ENCODE results near the gene CCHCR1.

Gene CCHCR1

GRCh38 chr6:31149827-31150447 is 7.7 kb downstream of the CCHCR1 start:
- peaks cover 23 to 33% of the 10 kb centered on the region in 2 experiments for H3K36me3 ChIP-seq (ENCODE audit: control insufficient read depth in 1 of 2, insufficient read depth in 2 of 2, low read length in 2 of 2)
- no peak overlapping the region for H3K9ac ChIP-seq (ENCODE audit: low read length)
- WGBS (ENCODE audit: extremely low coverage, insufficient coverage, insufficient read length), result no CpG with 5 or more reads among the region's 6 CpGs
- no peak overlapping the region for H2AFZ ChIP-seq (ENCODE audit: insufficient read depth, low read length, poor library complexity)
- peak overlapping the region; percentile 39 for H3K4me3 ChIP-seq (ENCODE audit: low read depth, low read length)
- H3K27me3 ChIP-seq (ENCODE audit: insufficient read depth, low read length), result no peaks in the 10 kb centered on the region
- DNase-seq, result no peak
- no peak overlapping the region for H3K14ac ChIP-seq (ENCODE audit: low read length)
- no peak overlapping the region for H2BK12ac ChIP-seq (ENCODE audit: low read length)
- H3K23ac ChIP-seq (ENCODE audit: low read length), result no peak overlapping the region
- no peak overlapping the region for H3K27ac ChIP-seq (ENCODE audit: low read depth, low read length)
- H4K91ac ChIP-seq (ENCODE audit: low read depth, low read length), result no peak overlapping the region
- H4K12ac ChIP-seq (ENCODE audit: low read depth, low read length), result no peak overlapping the region
- H2BK5ac ChIP-seq (ENCODE audit: low read depth, low read length, poor library complexity), result no peak overlapping the region
- H2BK120ac ChIP-seq (ENCODE audit: insufficient read depth, low read length, poor library complexity), result no peak overlapping the region
- H3K4me1 ChIP-seq (ENCODE audit: control insufficient read depth in 1 of 2, insufficient read depth in 2 of 2, low read length in 2 of 2), result no peaks in the 10 kb centered on the region
- no peaks in the 10 kb centered on the region for H3K79me1 ChIP-seq (ENCODE audit: low read length)
- H3K4ac ChIP-seq (ENCODE audit: low read depth, low read length), result no peak overlapping the region
- no peak overlapping the region for H3K4me2 ChIP-seq (ENCODE audit: low read length)
- no peak overlapping the region for H4K8ac ChIP-seq (ENCODE audit: low read depth, low read length)
- H2AK5ac ChIP-seq (ENCODE audit: low read length), result no peak overlapping the region
- H3K18ac ChIP-seq (ENCODE audit: low read length), result no peak overlapping the region
- H3K79me2 ChIP-seq (ENCODE audit: control insufficient read depth, insufficient read depth, low read length, poor library complexity), result no peaks in the 10 kb centered on the region
- peaks cover 5% of the 10 kb centered on the region for H3K9me3 ChIP-seq (ENCODE audit: insufficient read depth, low read depth, low read length)

GRCh38 chr6:31145386-31145785 is 12.2 kb downstream of the CCHCR1 start:
- no peak overlapping the region for H3K9ac ChIP-seq (ENCODE audit: low read length)
- DNase-seq, result no peak
- H3K27ac ChIP-seq (ENCODE audit: low read depth, low read length), result no peak overlapping the region
- no peak overlapping the region for H3K4me2 ChIP-seq (ENCODE audit: low read length)
- no peaks in the 10 kb centered on the region for H3K79me1 ChIP-seq (ENCODE audit: low read length)
- H3K14ac ChIP-seq (ENCODE audit: low read length), result no peak overlapping the region
- H2BK12ac ChIP-seq (ENCODE audit: low read length), result no peak overlapping the region
- no peak overlapping the region for H4K91ac ChIP-seq (ENCODE audit: low read depth, low read length)
- H2BK5ac ChIP-seq (ENCODE audit: low read depth, low read length, poor library complexity), result no peak overlapping the region
- no peaks in the 10 kb centered on the region for H3K4me1 ChIP-seq (ENCODE audit: control insufficient read depth in 1 of 2, insufficient read depth in 2 of 2, low read length in 2 of 2)
- no peaks in the 10 kb centered on the region for H3K79me2 ChIP-seq (ENCODE audit: control insufficient read depth, insufficient read depth, low read length, poor library complexity)
- H2BK120ac ChIP-seq (ENCODE audit: insufficient read depth, low read length, poor library complexity), result no peak overlapping the region
- H2AFZ ChIP-seq (ENCODE audit: insufficient read depth, low read length, poor library complexity), result no peak overlapping the region
- H3K18ac ChIP-seq (ENCODE audit: low read length), result no peak overlapping the region
- H3K9me3 ChIP-seq (ENCODE audit: insufficient read depth, low read depth, low read length), result peaks cover 5% of the 10 kb centered on the region
- no peak overlapping the region for H4K8ac ChIP-seq (ENCODE audit: low read depth, low read length)
- no CpG with 5 or more reads among the region's 10 CpGs for WGBS (ENCODE audit: extremely low coverage, insufficient coverage, insufficient read length)
- H3K23ac ChIP-seq (ENCODE audit: low read length), result no peak overlapping the region
- H4K12ac ChIP-seq (ENCODE audit: low read depth, low read length), result no peak overlapping the region
- peaks cover 28 to 37% of the 10 kb centered on the region in 2 experiments for H3K36me3 ChIP-seq (ENCODE audit: control insufficient read depth in 1 of 2, insufficient read depth in 2 of 2, low read length in 2 of 2)
- H3K4ac ChIP-seq (ENCODE audit: low read depth, low read length), result no peak overlapping the region
- H2AK5ac ChIP-seq (ENCODE audit: low read length), result no peak overlapping the region
- H3K4me3 ChIP-seq (ENCODE audit: low read depth, low read length), result peak overlapping the region; percentile 44
- no peaks in the 10 kb centered on the region for H3K27me3 ChIP-seq (ENCODE audit: insufficient read depth, low read length)

- H3K4me3 ChIP-seq (ENCODE audit: low read depth, low read length), result no peak overlapping the region
- no peak overlapping the region for H3K23ac ChIP-seq (ENCODE audit: low read length)
- H3K14ac ChIP-seq (ENCODE audit: low read length), result no peak overlapping the region
- no peaks in the 10 kb centered on the region for H3K27me3 ChIP-seq (ENCODE audit: insufficient read depth, low read length)
- H2BK5ac ChIP-seq (ENCODE audit: low read depth, low read length, poor library complexity), result no peak overlapping the region
- no peak overlapping the region for H2AK5ac ChIP-seq (ENCODE audit: low read length)
- no peaks in the 10 kb centered on the region for H3K4me1 ChIP-seq (ENCODE audit: control insufficient read depth in 1 of 2, insufficient read depth in 2 of 2, low read length in 2 of 2)
- H2BK12ac ChIP-seq (ENCODE audit: low read length), result no peak overlapping the region
- H3K27ac ChIP-seq (ENCODE audit: low read depth, low read length), result no peak overlapping the region
- H4K8ac ChIP-seq (ENCODE audit: low read depth, low read length), result no peak overlapping the region
- no peak overlapping the region for H3K9ac ChIP-seq (ENCODE audit: low read length)
- no peaks in the 10 kb centered on the region for H3K79me1 ChIP-seq (ENCODE audit: low read length)
- no peak overlapping the region for H3K18ac ChIP-seq (ENCODE audit: low read length)
- H4K91ac ChIP-seq (ENCODE audit: low read depth, low read length), result no peak overlapping the region
- H3K4me2 ChIP-seq (ENCODE audit: low read length), result no peak overlapping the region
- no peak overlapping the region for H2BK120ac ChIP-seq (ENCODE audit: insufficient read depth, low read length, poor library complexity)
- no peak overlapping the region for H2AFZ ChIP-seq (ENCODE audit: insufficient read depth, low read length, poor library complexity)
- no peaks in the 10 kb centered on the region for H3K79me2 ChIP-seq (ENCODE audit: control insufficient read depth, insufficient read depth, low read length, poor library complexity)
- peaks cover 5% of the 10 kb centered on the region for H3K9me3 ChIP-seq (ENCODE audit: insufficient read depth, low read depth, low read length)
- H3K4ac ChIP-seq (ENCODE audit: low read depth, low read length), result no peak overlapping the region
- no peak for DNase-seq
- H3K36me3 ChIP-seq (ENCODE audit: control insufficient read depth in 1 of 2, insufficient read depth in 2 of 2, low read length in 2 of 2), result peaks cover 24 to 33% of the 10 kb centered on the region in 2 experiments
- WGBS (ENCODE audit: extremely low coverage, insufficient coverage, insufficient read length), result no CpG with 5 or more reads among the region's 11 CpGs
- no peak overlapping the region for H4K12ac ChIP-seq (ENCODE audit: low read depth, low read length)
These were observed 12.6 kb downstream of the CCHCR1 start for GRCh38 chr6:31144970-31145340.

- no peak overlapping the region for H3K14ac ChIP-seq (ENCODE audit: low read length)
- no peak overlapping the region for H3K9ac ChIP-seq (ENCODE audit: low read length)
- H3K18ac ChIP-seq (ENCODE audit: low read length), result no peak overlapping the region
- peaks cover 5% of the 10 kb centered on the region for H3K9me3 ChIP-seq (ENCODE audit: insufficient read depth, low read depth, low read length)
- H3K36me3 ChIP-seq (ENCODE audit: control insufficient read depth in 1 of 2, insufficient read depth in 2 of 2, low read length in 2 of 2), result peaks cover 22 to 30% of the 10 kb centered on the region in 2 experiments
- DNase-seq, result no peak
- H4K8ac ChIP-seq (ENCODE audit: low read depth, low read length), result no peak overlapping the region
- no peak overlapping the region for H2AFZ ChIP-seq (ENCODE audit: insufficient read depth, low read length, poor library complexity)
- no peaks in the 10 kb centered on the region for H3K79me1 ChIP-seq (ENCODE audit: low read length)
- no peak overlapping the region for H4K12ac ChIP-seq (ENCODE audit: low read depth, low read length)
- no peak overlapping the region for H3K4me2 ChIP-seq (ENCODE audit: low read length)
- no peak overlapping the region for H2BK12ac ChIP-seq (ENCODE audit: low read length)
- H3K23ac ChIP-seq (ENCODE audit: low read length), result no peak overlapping the region
- H2AK5ac ChIP-seq (ENCODE audit: low read length), result no peak overlapping the region
- no peak overlapping the region for H3K27ac ChIP-seq (ENCODE audit: low read depth, low read length)
- no peak overlapping the region for H3K4ac ChIP-seq (ENCODE audit: low read depth, low read length)
- peaks cover 0 to under 1% of the 10 kb centered on the region in 2 experiments for H3K4me1 ChIP-seq (ENCODE audit: control insufficient read depth in 1 of 2, insufficient read depth in 2 of 2, low read length in 2 of 2)
- no peak overlapping the region for H3K4me3 ChIP-seq (ENCODE audit: low read depth, low read length)
- H2BK120ac ChIP-seq (ENCODE audit: insufficient read depth, low read length, poor library complexity), result no peak overlapping the region
- no CpG with 5 or more reads among the region's 18 CpGs for WGBS (ENCODE audit: extremely low coverage, insufficient coverage, insufficient read length)
- no peaks in the 10 kb centered on the region for H3K79me2 ChIP-seq (ENCODE audit: control insufficient read depth, insufficient read depth, low read length, poor library complexity)
- no peak overlapping the region for H2BK5ac ChIP-seq (ENCODE audit: low read depth, low read length, poor library complexity)
- H3K27me3 ChIP-seq (ENCODE audit: insufficient read depth, low read length), result no peaks in the 10 kb centered on the region
- no peak overlapping the region for H4K91ac ChIP-seq (ENCODE audit: low read depth, low read length)
These were observed 13.2 kb downstream of the CCHCR1 start for GRCh38 chr6:31144296-31144969.
